NCI-H146 treated with DMSO at 0.1 percent for 48 hours (cell line): Measurements from ENCODE around the gene SPHK1.

Source experiments
- DNase-seq: peaks from one replicate; lab custom pipeline; 2025; ENCODE audit not compliant: unreplicated experiment; lab: John Stamatoyannopoulos, UW

Gene SPHK1

GRCh38 chr17:76405607-76405966, 21.2 kb downstream of the SPHK1 start:
- DNase-seq: no peak

- peak; percentile 80 for DNase-seq
Measured at GRCh38 chr17:76405967-76406647, 21.7 kb downstream of the SPHK1 start.

- no peak for DNase-seq
Measured at GRCh38 chr17:76407509-76407908, 23.1 kb downstream of the SPHK1 start.

GRCh38 chr17:76408037-76408849, 23.8 kb downstream of the SPHK1 start:
- peak; percentile 5 for DNase-seq

- DNase-seq: no peak
Measured at GRCh38 chr17:76410328-76410965, 26.0 kb downstream of the SPHK1 start.

GRCh38 chr17:76411247-76411646, 26.8 kb downstream of the SPHK1 start:
- no peak for DNase-seq

- peak; percentile 65 for DNase-seq
Measured at GRCh38 chr17:76414334-76415295, 30.2 kb downstream of the SPHK1 start.

- no peak for DNase-seq
Measured at GRCh38 chr17:76415786-76416185, 31.4 kb downstream of the SPHK1 start.

GRCh38 chr17:76416457-76416856, 32.0 kb downstream of the SPHK1 start:
- DNase-seq: no peak

- no peak for DNase-seq
Measured at GRCh38 chr17:76416899-76417298, 32.5 kb downstream of the SPHK1 start.

- DNase-seq: peak; percentile 26
Measured at GRCh38 chr17:76417499-76418143, 33.2 kb downstream of the SPHK1 start.

GRCh38 chr17:76419576-76420260, 35.3 kb downstream of the SPHK1 start:
- no peak for DNase-seq

- DNase-seq: no peak
Measured at GRCh38 chr17:76420356-76421043, 36.1 kb downstream of the SPHK1 start.

- no peak for DNase-seq
Measured at GRCh38 chr17:76421044-76421407, 36.6 kb downstream of the SPHK1 start.

GRCh38 chr17:76422406-76422805, 38.0 kb downstream of the SPHK1 start:
- DNase-seq: no peak

- no peak for DNase-seq
Measured at GRCh38 chr17:76422860-76423259, 38.5 kb downstream of the SPHK1 start.

GRCh38 chr17:76426853-76427252, 42.4 kb downstream of the SPHK1 start:
- no peak for DNase-seq

GRCh38 chr17:76427501-76428231, 43.3 kb downstream of the SPHK1 start:
- DNase-seq: no peak

GRCh38 chr17:76428511-76428910, 44.1 kb downstream of the SPHK1 start:
- no peak for DNase-seq
